Thyroid gland (tissue), 4 donors: ENCODE results near the gene STAMBPL1. TPM values are rescaled to one million over a fixed set of nuclear protein-coding genes. Genes with fewer than 3 reads are reported as not detected.

Source experiments
- DNase-seq, 2 donors: peaks; one replicate each; pipeline ENCODE4 v3.0.0-alpha.2; 2019
- H3K27ac ChIP-seq, 3 donors: fragments of 200-600 bp; sonication (generic); 1 replicate in 2 of 3; 2 replicates in 1 of 3; pipeline ENCODE4 v1.5.1; 2016 to 2019; ENCODE audit warnings: mild to moderate bottlenecking in 1 of 3, moderate library complexity in 1 of 3
- H3K27me3 ChIP-seq: fragments of 200-600 bp; sonication (generic); one replicate; pipeline ENCODE4 v1.5.1; 2019
- H3K36me3 ChIP-seq, 2 donors: fragments of 200-600 bp; sonication (generic); one replicate each; pipeline ENCODE4 v1.5.1; 2016 to 2019
- H3K4me1 ChIP-seq, 2 donors: fragments of 200-600 bp; sonication (generic); one replicate each; pipeline ENCODE4 v1.5.1; 2017 to 2019
- H3K4me3 ChIP-seq, 3 donors: fragments of 200-600 bp; sonication (generic); replicated peaks in 1 of 3; 1 replicate in 2 of 3; 2 replicates in 1 of 3; pipeline ENCODE4 v1.5.1; 2016; ENCODE audit warnings: mild to moderate bottlenecking in 1 of 3
- H3K9me3 ChIP-seq: fragments of 200-600 bp; sonication (generic); one replicate; pipeline ENCODE4 v1.5.1; 2017
- POLR2A ChIP-seq, 2 donors: fragments of 450-650 bp; IDR thresholded peaks; one replicate each; pipeline ENCODE4 v1.6.1; 2017; ENCODE audit warnings: antibody characterized with exemption in 2 of 2, mild to moderate bottlenecking in 2 of 2, moderate library complexity in 1 of 2
- WGBS, 2 donors: methylation state at CpG; one replicate each; pipeline ENCODE4 v1.1.5; 2017; 5-methylcytosine and 5-hydroxymethylcytosine counted together
- intact Hi-C: fragments of 100-400 bp; cut with DNase I; formaldehyde crosslinking; loops from one replicate; pipeline ENCODE4 v1.15.1; 2023
- total RNA-seq, 4 donors: library from RNA; depleted of rRNA; stranded (reverse); fragments of >200 nt; gene quantifications; one replicate each; pipeline ENCODE4 v1.2.3, GENCODE V29; 2016
- TF ChIP-seq, protein P1 (sequence below), 6 experiments: fragments of 200-600 bp in 3 of 6; fragments of 450-650 bp in 3 of 6; sonication (generic) in 3 of 6; IDR thresholded peaks; one replicate each; pipeline ENCODE4 v1.5.1; 2016 to 2019; ENCODE audit warnings: antibody characterized with exemption in 6 of 6, mild to moderate bottlenecking in 2 of 6, inconsistent platforms in 1 of 6, moderate library complexity in 1 of 6

Gene STAMBPL1
- total RNA-seq, 4 donors from 2014 or later = 0.63 to 6.2 (median 5.7) TPM

DNA sequence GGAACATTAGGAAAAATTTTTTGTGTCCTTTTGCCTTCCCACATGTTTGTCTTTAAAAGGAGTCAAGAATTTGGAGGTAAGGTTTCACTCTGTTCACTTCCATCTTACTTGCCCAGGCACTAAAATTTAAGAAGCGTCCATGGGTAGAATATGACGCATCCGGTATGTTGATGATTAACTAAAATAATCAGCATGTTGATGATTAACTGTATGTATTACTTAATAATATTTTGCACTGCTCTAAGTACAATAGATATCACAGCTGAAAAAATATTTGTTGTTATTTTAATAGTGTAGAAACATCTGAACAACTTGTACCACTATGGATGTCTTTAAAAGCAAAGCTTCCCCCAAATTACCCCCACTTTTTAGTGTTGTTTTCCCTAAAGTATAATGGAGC, 39.9 kb upstream of the STAMBPL1 start:
- WGBS, 2 donors = 97 to 98% methylated on average over 3 of the region's 3 CpGs
- intact Hi-C loops = no loop called here

DNA sequence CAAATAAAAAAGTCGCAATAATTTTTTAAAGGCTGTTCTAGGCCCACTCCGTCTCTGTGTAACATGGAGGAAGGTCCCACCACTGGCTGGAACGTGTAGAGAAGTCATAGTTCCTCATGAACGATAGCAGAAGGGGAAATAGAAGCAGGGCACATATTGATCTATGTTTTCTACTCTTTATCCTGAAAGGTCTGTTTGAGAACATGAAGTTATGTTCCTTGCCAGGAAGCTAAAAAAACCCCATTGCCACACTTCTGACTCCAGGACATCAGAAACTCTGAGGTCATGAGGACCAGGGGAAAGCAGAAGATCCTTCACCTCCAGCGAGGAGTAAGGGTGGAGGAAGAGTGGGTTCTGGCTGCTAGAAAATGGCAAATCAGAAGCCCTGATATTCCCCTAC, 39.2 kb upstream of the STAMBPL1 start:
- WGBS, 2 donors = 92 to 94% methylated on average over 5 of the region's 5 CpGs
- DNase-seq = no peak

More for the DNA sequence above, 39.9 kb upstream of the STAMBPL1 start:
- TF ChIP-seq, protein P1, sequence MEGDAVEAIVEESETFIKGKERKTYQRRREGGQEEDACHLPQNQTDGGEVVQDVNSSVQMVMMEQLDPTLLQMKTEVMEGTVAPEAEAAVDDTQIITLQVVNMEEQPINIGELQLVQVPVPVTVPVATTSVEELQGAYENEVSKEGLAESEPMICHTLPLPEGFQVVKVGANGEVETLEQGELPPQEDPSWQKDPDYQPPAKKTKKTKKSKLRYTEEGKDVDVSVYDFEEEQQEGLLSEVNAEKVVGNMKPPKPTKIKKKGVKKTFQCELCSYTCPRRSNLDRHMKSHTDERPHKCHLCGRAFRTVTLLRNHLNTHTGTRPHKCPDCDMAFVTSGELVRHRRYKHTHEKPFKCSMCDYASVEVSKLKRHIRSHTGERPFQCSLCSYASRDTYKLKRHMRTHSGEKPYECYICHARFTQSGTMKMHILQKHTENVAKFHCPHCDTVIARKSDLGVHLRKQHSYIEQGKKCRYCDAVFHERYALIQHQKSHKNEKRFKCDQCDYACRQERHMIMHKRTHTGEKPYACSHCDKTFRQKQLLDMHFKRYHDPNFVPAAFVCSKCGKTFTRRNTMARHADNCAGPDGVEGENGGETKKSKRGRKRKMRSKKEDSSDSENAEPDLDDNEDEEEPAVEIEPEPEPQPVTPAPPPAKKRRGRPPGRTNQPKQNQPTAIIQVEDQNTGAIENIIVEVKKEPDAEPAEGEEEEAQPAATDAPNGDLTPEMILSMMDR (IDR thresholded peaks at IDR 0.05) = no peak
- TF ChIP-seq POLR2A (IDR thresholded peaks at IDR 0.05) = no peak
- Histone ChIP-seq H3K4me3 (no peak overlapping the region), H3K4me1 (no peaks in the 10 kb centered on the region), H3K9me3 (no peaks in the 10 kb centered on the region), H3K27ac (no peak overlapping the region), H3K36me3 (no peaks in the 10 kb centered on the region), H3K27me3 (no peaks in the 10 kb centered on the region)
- DNase-seq = no peak

DNA sequence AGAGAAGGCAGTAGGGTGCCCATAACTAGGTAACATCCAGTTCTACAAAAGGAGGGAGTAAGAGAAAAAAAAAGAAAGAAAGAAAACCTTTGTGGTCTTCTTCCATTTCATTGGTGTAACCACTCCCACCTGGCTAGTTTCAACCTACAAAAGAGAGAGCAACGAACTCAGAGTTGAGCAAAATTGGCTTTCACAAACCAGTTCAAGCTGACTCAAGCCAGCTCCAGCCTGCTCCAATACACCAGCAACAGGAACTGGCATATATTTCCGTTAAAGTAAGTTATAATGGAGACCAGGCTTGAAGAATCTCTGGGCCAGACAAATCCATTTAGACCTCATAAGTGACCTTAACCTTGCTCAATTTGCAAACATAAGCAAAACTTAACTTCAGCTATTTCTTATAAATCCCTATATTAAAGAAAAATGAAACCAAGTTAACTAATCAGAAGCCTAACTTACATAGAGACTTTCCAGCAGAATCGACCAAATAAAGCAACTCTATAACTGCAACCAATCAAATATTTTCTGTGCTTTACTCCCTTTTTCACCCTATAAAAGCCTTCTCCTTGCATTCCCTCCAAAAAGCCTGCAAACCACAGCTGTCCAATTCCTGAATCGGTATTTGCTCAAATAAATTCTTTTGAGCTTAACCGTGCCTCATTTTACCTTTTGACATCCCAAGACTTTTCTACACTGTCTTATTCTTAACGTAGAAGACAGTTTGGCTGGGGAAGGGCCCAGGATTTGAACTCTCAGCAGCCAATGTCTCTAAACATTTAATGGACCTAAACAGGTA, 38.5 kb upstream of the STAMBPL1 start:
- H3K9me3 ChIP-seq = no peaks in the 10 kb centered on the region
- 80 to 81% methylated on average over 6 of the region's 6 CpGs for WGBS, 2 donors
- intact Hi-C loops = no loop called here
- TF ChIP-seq, protein P1 (IDR thresholded peaks at IDR 0.05) = no peak
- no peak for TF ChIP-seq POLR2A (IDR thresholded peaks at IDR 0.05)
- no peaks in the 10 kb centered on the region for H3K27me3 ChIP-seq
- H3K4me1 ChIP-seq = no peaks in the 10 kb centered on the region
- H3K27ac ChIP-seq = no peak overlapping the region
- no peaks in the 10 kb centered on the region for H3K36me3 ChIP-seq
- DNase-seq = no peak
- H3K4me3 ChIP-seq = no peak overlapping the region

More for the DNA sequence above, 39.2 kb upstream of the STAMBPL1 start:
- TF ChIP-seq, protein P1 (IDR thresholded peaks at IDR 0.05) = no peak
- no peak for TF ChIP-seq POLR2A (IDR thresholded peaks at IDR 0.05)
- H3K4me1 ChIP-seq = no peaks in the 10 kb centered on the region
- no peaks in the 10 kb centered on the region for H3K9me3 ChIP-seq
- no peaks in the 10 kb centered on the region for H3K36me3 ChIP-seq
- H3K27me3 ChIP-seq = no peaks in the 10 kb centered on the region
- H3K4me3 ChIP-seq = no peak overlapping the region
- H3K27ac ChIP-seq = no peak overlapping the region
- intact Hi-C loops = no loop called here

DNA sequence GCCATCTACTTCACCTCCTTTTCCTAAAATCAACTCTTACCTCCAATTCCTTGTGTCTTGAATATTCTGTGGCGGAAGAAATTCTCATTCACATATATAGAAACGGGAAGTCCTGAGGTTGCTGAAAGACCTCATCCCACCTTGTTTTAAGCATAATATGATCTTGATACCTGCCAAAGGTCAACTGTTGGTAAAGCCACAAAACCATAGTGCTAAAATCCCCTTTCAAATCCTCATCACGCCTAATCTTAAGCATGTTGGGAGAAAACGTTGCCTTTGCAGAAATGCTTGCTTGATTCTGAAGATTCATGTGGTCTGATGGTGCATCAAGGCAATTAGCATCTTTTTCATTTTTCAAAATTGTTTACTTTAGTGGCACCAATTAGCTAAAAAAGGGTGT, 36.9 kb upstream of the STAMBPL1 start:
- Histone ChIP-seq H3K9me3 (no peaks in the 10 kb centered on the region), H3K27ac (no peak overlapping the region), H3K27me3 (no peaks in the 10 kb centered on the region), H3K36me3 (no peaks in the 10 kb centered on the region), H3K4me3 (no peak overlapping the region), H3K4me1 (no peaks in the 10 kb centered on the region)
- TF ChIP-seq, protein P1 (IDR thresholded peaks at IDR 0.05) = no peak
- no peak for TF ChIP-seq POLR2A (IDR thresholded peaks at IDR 0.05)
- WGBS, 2 donors = 92 to 96% methylated on average over 4 of the region's 4 CpGs
- no peak for DNase-seq
- intact Hi-C loops = no loop called here

DNA sequence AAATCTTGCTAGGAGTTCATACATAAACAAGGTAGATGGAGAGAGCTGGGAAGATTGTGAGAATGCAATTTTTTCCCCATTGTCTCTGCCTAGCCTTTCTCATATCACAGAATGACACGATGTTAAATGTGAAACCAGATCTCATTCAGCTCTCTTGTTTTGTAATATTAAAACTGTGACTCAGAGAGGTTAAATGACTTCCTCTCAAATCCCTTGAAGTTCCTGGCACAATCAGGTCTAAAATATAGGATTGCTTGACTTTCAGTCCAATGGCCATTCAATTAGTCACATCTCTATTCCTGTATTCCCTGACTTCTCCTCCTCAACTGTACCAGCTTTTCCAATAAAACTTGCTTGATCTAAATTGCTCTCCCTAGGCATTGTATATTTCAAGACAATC, 31.5 kb upstream of the STAMBPL1 start:
- no peaks in the 10 kb centered on the region for H3K36me3 ChIP-seq
- H3K27ac ChIP-seq = no peak overlapping the region
- WGBS, 2 donors = 39 to 51% methylated on average over 1 of the region's 1 CpG
- no peak for DNase-seq
- TF ChIP-seq, protein P1 (IDR thresholded peaks at IDR 0.05) = no peak
- no peak for TF ChIP-seq POLR2A (IDR thresholded peaks at IDR 0.05)
- intact Hi-C loops = no loop called here
- H3K9me3 ChIP-seq = no peaks in the 10 kb centered on the region
- H3K4me3 ChIP-seq = no peak overlapping the region
- no peaks in the 10 kb centered on the region for H3K27me3 ChIP-seq
- no peaks in the 10 kb centered on the region for H3K4me1 ChIP-seq
